ENCODE data around the gene OTUB2.

DNA sequence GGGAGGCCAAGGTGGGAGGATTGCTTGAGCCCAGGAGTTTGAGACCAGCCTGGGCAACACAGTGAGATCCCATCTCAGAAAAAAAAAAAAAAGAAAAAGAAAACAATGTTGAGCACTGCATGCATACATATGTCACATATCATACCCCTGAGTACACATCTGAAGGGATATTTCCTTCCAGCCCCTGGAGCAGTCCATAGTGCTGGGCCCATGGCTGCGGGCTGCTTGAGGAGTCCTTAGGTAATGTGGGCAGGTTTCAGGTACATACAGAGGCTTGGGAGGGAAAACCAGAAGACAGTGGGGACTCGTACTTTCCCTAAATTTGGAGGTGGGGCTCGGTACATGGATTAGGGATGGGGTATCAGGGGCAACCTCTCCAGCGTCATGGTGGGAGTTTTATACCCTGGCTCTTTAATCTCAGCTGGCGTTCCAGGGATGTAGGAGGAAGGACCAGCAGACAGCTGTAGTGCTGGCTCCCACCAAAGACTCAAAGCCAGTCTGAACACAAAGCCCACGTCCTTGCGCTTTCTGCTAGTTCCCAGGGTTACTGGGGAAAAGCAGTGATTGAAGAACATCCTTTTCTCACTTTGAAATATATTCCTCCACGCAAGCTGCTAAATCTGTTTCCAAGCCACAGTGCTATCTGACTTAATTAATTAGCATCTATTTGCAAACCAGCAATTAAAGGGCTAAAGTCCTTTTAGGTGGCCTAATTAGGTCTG is 5.2 kb downstream of the OTUB2 start:
- TF ChIP-seq POLR2A (IDR thresholded peaks at IDR 0.05) (no peak), EP300 (IDR thresholded peaks at IDR 0.05) (no peak)
- TF ChIP-seq, protein P1, sequence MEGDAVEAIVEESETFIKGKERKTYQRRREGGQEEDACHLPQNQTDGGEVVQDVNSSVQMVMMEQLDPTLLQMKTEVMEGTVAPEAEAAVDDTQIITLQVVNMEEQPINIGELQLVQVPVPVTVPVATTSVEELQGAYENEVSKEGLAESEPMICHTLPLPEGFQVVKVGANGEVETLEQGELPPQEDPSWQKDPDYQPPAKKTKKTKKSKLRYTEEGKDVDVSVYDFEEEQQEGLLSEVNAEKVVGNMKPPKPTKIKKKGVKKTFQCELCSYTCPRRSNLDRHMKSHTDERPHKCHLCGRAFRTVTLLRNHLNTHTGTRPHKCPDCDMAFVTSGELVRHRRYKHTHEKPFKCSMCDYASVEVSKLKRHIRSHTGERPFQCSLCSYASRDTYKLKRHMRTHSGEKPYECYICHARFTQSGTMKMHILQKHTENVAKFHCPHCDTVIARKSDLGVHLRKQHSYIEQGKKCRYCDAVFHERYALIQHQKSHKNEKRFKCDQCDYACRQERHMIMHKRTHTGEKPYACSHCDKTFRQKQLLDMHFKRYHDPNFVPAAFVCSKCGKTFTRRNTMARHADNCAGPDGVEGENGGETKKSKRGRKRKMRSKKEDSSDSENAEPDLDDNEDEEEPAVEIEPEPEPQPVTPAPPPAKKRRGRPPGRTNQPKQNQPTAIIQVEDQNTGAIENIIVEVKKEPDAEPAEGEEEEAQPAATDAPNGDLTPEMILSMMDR (IDR thresholded peaks at IDR 0.05): no peak
